GM06990 (cell line): ENCODE measurements around the gene FAM170B.

Experiments
- DNase-seq: peaks from one replicate; pipeline ENCODE4 v3.0.0-alpha.2; 2011; ENCODE audit not compliant: insufficient read length; ENCODE audit errors: extremely low read depth
- H3K27me3 ChIP-seq: replicated peaks from 2 replicates; pipeline ENCODE4 v1.6.0; 2011; ENCODE audit warnings: low read length; ENCODE audit not compliant: control insufficient read depth, insufficient read depth
- H3K36me3 ChIP-seq: 2 replicates; pipeline ENCODE4 v1.5.1; 2011; ENCODE audit warnings: low read length; ENCODE audit not compliant: control insufficient read depth, insufficient read depth
- H3K4me3 ChIP-seq: replicated peaks from 2 replicates; pipeline ENCODE4 v1.5.1; 2011; ENCODE audit warnings: low read depth, mild to moderate bottlenecking, control low read depth, low read length
- TF ChIP-seq, protein P1 (sequence below): IDR thresholded peaks from 2 replicates; pipeline ENCODE4 v1.5.1; 2011; ENCODE audit warnings: low read length, control low read depth, mild to moderate bottlenecking, inconsistent platforms; ENCODE audit not compliant: insufficient read depth, poor library complexity, severe bottlenecking

FAM170B gene

DNA sequence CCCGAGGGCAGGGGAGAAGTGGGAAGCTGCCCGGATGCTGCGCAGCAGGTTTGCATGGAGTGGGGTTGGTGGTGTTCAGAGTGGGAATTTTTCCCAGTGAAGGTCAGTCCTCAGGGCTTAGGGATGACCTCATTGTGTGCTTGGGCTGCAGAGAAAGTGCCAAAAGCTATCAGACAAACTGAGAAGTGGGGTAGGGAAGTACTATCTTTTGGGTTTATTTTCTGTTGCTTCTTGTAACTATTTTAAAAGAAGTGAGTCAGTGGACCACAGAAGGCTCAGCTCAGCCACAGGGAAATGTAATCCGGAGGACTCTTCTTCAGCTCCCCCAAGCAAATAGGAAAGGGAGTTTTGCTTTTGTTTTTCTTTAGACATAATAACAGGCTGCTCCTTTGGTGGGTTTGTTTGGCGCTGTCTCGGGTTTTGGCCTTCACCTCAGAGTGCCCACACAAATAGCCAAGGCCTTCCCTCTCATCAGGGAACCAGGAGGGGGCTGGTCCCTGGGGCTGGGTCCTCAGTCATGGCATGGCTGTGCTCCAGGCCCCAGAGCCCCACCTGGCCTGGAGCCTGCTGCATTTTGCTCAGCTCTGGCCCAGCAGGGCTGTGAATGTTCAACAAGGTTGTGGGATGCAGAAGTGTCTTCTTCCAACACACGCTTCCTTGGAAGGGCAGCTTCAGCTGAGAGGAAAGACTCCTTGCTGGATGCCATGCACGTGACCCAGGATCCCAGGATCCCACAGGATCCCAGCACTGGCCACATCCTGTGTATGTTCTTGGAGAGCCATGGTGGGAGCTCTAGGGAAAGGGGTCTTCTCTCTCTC is 5.4 kb upstream of the FAM170B start:
- H3K27me3 ChIP-seq = no peaks in the 10 kb centered on the region
- TF ChIP-seq, protein P1, sequence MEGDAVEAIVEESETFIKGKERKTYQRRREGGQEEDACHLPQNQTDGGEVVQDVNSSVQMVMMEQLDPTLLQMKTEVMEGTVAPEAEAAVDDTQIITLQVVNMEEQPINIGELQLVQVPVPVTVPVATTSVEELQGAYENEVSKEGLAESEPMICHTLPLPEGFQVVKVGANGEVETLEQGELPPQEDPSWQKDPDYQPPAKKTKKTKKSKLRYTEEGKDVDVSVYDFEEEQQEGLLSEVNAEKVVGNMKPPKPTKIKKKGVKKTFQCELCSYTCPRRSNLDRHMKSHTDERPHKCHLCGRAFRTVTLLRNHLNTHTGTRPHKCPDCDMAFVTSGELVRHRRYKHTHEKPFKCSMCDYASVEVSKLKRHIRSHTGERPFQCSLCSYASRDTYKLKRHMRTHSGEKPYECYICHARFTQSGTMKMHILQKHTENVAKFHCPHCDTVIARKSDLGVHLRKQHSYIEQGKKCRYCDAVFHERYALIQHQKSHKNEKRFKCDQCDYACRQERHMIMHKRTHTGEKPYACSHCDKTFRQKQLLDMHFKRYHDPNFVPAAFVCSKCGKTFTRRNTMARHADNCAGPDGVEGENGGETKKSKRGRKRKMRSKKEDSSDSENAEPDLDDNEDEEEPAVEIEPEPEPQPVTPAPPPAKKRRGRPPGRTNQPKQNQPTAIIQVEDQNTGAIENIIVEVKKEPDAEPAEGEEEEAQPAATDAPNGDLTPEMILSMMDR = no peak
- no peaks in the 10 kb centered on the region for H3K36me3 ChIP-seq
- H3K4me3 ChIP-seq = no peak overlapping the region
- DNase-seq = no peak

DNA sequence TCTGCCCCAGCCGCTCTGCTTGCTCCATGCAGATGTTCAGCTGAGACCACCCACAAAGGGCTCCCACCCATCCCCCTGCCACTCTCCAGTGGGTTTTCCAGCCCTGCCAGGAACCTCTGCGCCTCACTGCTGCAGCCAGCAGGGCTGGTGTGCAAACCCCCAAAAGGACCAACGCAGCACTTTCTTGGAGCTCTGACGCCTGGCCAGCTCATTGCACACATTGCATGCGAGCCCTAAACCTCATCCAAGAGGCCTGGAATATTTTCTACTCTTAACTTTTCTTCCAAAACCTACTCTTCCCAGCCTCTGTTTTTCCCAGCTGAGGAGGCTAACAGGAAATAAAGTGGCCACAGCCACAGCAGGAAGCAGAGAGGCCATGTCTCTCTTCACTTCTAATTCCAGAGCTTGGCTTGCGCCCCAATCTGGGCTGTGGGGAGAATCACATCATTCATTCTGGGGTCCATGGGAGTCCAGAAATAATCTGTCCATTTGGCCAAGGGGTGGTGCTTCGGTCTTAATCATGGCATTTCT is 4.6 kb upstream of the FAM170B start:
- DNase-seq = no peak
- no peak overlapping the region for H3K4me3 ChIP-seq
- H3K36me3 ChIP-seq = no peaks in the 10 kb centered on the region
- H3K27me3 ChIP-seq = no peaks in the 10 kb centered on the region
- TF ChIP-seq, protein P1 = no peak

DNA sequence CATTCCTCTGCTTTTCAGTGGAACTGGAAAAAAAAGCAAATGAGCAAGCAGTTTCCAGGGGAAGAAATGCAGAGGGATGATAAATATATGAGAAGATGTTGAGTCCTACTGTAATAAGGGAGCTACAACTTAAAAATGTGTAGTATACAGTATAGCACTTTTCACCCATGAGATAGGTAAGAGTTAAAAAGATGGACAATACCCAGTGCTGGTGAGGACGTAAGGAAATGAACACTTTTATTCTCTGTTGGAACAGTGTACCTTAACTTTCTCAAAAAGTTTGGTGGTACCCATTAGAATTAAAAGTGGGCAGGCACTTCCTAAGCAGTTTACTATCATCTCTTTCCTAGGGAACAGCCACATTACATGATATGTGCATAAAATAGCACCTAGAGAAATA is 2.7 kb upstream of the FAM170B start:
- no peaks in the 10 kb centered on the region for H3K36me3 ChIP-seq
- H3K27me3 ChIP-seq = no peaks in the 10 kb centered on the region
- no peak overlapping the region for H3K4me3 ChIP-seq
- TF ChIP-seq, protein P1 = no peak
- no peak for DNase-seq

DNA sequence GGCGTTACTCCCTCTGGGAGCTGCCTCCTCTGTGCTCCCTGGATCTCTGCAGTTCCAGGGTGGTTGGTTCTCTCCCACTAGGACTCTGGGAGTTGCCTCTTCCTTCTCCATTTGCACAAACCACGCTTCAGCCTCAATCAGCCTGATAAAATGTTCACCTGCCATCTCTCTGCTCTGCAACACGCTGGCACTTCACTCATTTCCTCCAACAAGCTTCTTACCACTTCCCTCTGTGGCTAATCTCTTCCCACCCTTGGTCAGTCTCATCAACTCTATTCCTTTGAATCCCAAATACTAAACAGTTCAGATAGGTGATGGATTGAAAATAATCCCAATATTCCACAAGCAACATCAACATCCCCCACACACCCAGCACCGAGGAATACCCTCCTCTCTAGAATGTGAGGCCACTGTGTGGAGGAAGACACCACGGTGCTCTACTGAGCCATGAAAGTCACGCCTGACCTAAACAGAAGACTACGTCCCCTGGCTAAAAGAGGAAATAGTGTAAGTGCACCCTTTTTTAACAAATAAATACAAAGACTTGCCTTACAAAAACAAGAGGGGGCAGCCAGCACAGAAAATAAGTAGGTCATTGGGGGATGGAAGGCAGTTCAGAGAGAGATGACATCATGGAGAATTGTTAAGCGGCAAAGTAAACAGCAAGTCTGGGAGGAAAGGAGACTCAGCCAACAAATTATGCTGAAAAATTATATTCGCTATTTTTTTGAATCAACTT is 1.9 kb upstream of the FAM170B start:
- no peak for DNase-seq
- no peak overlapping the region for H3K4me3 ChIP-seq
- no peaks in the 10 kb centered on the region for H3K27me3 ChIP-seq
- H3K36me3 ChIP-seq = no peaks in the 10 kb centered on the region
- TF ChIP-seq, protein P1 = no peak

DNA sequence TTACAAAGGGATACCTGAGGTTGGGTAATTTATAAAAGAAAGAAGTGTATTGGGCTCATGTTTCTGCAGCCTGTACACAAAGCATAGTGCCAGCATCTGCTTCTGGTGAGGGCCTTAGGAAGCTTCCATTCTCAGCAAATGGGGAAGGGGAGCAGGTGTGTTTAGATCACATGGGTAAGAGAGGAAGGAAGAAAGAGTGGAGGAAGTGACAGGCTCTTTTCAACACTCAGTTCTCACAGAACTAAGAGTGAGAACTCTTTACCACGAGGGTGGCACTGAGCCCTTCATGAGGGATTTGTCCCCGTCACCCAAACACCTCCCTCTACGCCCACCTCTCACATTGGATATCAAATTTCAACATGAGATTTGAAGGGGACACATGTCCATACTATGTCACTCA is 506 bp upstream of the FAM170B start:
- Histone ChIP-seq H3K27me3 (no peaks in the 10 kb centered on the region), H3K36me3 (no peaks in the 10 kb centered on the region), H3K4me3 (no peak overlapping the region)
- DNase-seq = no peak
- TF ChIP-seq, protein P1 = no peak
